Breast epithelium (tissue), 4 donors: ENCODE measurements around the gene SAT1. TPM values are rescaled to one million over a fixed set of nuclear protein-coding genes. Genes with fewer than 3 reads are reported as not detected.

Source experiments
- DNase-seq, 2 donors: peaks; one replicate each; pipeline ENCODE4 v3.0.0-alpha.2; 2019; ENCODE audit warnings: low spot score in 2 of 2
- H3K27ac ChIP-seq, 2 donors: fragments of 200-600 bp; sonication (generic) in 1 of 2; one replicate each; pipeline ENCODE4 v1.5.1; 2016 to 2019; ENCODE audit warnings: mild to moderate bottlenecking in 1 of 2
- H3K27me3 ChIP-seq, 2 donors: fragments of 200-600 bp; sonication (generic) in 1 of 2; one replicate each; pipeline versions ENCODE4 v1.5.1 to v1.6.0; 2017 to 2019; ENCODE audit warnings: control low read depth in 1 of 2, mild to moderate bottlenecking in 1 of 2
- H3K36me3 ChIP-seq: fragments of 200-600 bp; one replicate; pipeline ENCODE4 v1.5.1; 2019
- H3K4me1 ChIP-seq, 2 donors: fragments of 200-600 bp; sonication (generic); one replicate each; pipeline ENCODE4 v1.5.1; 2016 to 2019; ENCODE audit warnings: control low read depth in 1 of 2
- H3K4me3 ChIP-seq, 3 donors: fragments of 200-600 bp; sonication (generic); 1 replicate in 2 of 3; 2 replicates in 1 of 3; pipeline ENCODE4 v1.5.1; 2016 to 2019; ENCODE audit warnings: mild to moderate bottlenecking in 3 of 3, moderate library complexity in 2 of 3
- H3K9me3 ChIP-seq, 2 donors: fragments of 200-600 bp; sonication (generic) in 1 of 2; one replicate each; pipeline ENCODE4 v1.5.1; 2016 to 2019; ENCODE audit warnings: control low read depth in 1 of 2
- POLR2A ChIP-seq: fragments of 450-650 bp; IDR thresholded peaks from one replicate; pipeline ENCODE4 v1.6.1; 2016; ENCODE audit warnings: antibody characterized with exemption, mild to moderate bottlenecking, moderate library complexity
- POLR2AphosphoS5 ChIP-seq, 3 donors: sonication (generic); formaldehyde crosslinking; IDR thresholded peaks; one replicate each; pipeline ENCODE4 v1.6.1; 2017; ENCODE audit warnings: antibody characterized with exemption in 3 of 3
- intact Hi-C: fragments of 100-400 bp; cut with DNase I; formaldehyde crosslinking; loops from one replicate; pipeline ENCODE4 v1.15.1; 2023; ENCODE audit warnings: low total_unique reads
- total RNA-seq, 3 donors: library from RNA; depleted of rRNA; stranded (reverse); fragments of >200 nt; gene quantifications; one replicate each; pipeline ENCODE4 v1.1.0, GENCODE V29; 2016
- TF ChIP-seq, protein P1 (sequence below), 3 donors: fragments of 450-650 bp; IDR thresholded peaks; one replicate each; pipeline ENCODE4 v1.5.1; 2016 to 2017; ENCODE audit warnings: antibody characterized with exemption in 3 of 3, mild to moderate bottlenecking in 3 of 3, moderate library complexity in 3 of 3

The SAT1 gene
- total RNA-seq, 3 donors from 2014 or later: 980 to 1,359 (median 1,246) TPM

- peaks cover 0 to 16% of the 10 kb centered on the region in 2 donors for H3K27me3 ChIP-seq
- H3K9me3 ChIP-seq: no peaks in the 10 kb centered on the region
- H3K4me3 ChIP-seq: no peak overlapping the region
- no peak for DNase-seq
- H3K36me3 ChIP-seq: no peaks in the 10 kb centered on the region
- no peak overlapping the region for H3K27ac ChIP-seq
- TF ChIP-seq, protein P1, sequence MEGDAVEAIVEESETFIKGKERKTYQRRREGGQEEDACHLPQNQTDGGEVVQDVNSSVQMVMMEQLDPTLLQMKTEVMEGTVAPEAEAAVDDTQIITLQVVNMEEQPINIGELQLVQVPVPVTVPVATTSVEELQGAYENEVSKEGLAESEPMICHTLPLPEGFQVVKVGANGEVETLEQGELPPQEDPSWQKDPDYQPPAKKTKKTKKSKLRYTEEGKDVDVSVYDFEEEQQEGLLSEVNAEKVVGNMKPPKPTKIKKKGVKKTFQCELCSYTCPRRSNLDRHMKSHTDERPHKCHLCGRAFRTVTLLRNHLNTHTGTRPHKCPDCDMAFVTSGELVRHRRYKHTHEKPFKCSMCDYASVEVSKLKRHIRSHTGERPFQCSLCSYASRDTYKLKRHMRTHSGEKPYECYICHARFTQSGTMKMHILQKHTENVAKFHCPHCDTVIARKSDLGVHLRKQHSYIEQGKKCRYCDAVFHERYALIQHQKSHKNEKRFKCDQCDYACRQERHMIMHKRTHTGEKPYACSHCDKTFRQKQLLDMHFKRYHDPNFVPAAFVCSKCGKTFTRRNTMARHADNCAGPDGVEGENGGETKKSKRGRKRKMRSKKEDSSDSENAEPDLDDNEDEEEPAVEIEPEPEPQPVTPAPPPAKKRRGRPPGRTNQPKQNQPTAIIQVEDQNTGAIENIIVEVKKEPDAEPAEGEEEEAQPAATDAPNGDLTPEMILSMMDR (IDR thresholded peaks at IDR 0.05): no peak
- TF ChIP-seq POLR2AphosphoS5 (IDR thresholded peaks at IDR 0.05) (no peak), POLR2A (no peak)
- intact Hi-C loops: no loop called here
- no peaks in the 10 kb centered on the region for H3K4me1 ChIP-seq
These were observed 43.2 kb downstream of the SAT1 start for GRCh38 chrX:23826216-23826615.

DNA sequence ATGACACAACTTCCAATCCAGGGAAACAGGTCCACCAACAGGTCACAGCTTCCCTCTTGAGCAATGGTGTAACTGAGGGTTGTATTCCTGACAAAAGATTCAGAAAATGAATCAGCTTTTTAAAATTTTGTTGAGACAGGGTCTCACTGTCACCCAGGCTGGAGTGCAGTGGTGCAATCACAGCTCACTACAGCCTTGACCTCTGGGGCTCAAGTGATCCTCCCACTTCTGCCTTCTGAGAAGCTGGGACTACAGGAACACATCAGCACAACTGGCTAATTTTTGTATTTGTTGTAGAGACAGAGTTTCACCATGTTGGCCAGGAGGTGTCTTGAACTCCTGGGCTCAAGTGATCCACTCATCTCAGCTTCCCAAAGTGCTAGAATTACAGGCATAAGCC is 43.7 kb downstream of the SAT1 start:
- Histone ChIP-seq H3K4me3 (no peak overlapping the region), H3K27me3 (peaks cover 0 to 14% of the 10 kb centered on the region in 2 donors), H3K9me3 (no peaks in the 10 kb centered on the region), H3K36me3 (no peaks in the 10 kb centered on the region), H3K4me1 (no peaks in the 10 kb centered on the region), H3K27ac (no peak overlapping the region)
- TF ChIP-seq POLR2A (no peak), POLR2AphosphoS5 (IDR thresholded peaks at IDR 0.05) (no peak)
- TF ChIP-seq, protein P1 (IDR thresholded peaks at IDR 0.05): no peak
- intact Hi-C loops: no loop called here
- no peak for DNase-seq

DNA sequence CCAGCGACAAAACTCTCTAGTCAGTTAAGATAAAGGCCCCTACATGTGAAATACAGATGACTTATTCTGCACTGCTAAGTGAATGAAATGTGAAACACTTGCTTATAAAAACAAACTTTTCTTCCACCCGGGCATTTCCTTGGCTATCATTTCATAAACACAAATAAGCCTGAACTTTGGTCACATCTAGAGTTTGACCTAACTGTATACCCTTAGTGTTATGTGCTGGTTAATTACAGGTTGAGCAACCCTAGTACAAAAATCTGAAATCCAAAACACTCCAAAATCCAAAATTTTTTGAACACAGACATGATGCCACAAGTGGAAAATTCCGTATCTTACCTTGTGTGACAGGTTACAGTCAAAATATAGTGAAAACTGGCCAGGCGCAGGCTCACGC is 45.9 kb downstream of the SAT1 start:
- H3K4me1 ChIP-seq: no peaks in the 10 kb centered on the region
- peaks cover 0 to 10% of the 10 kb centered on the region in 2 donors for H3K27me3 ChIP-seq
- no peak for DNase-seq
- H3K27ac ChIP-seq: no peak overlapping the region
- intact Hi-C loops: no loop called here
- no peaks in the 10 kb centered on the region for H3K9me3 ChIP-seq
- no peaks in the 10 kb centered on the region for H3K36me3 ChIP-seq
- no peak overlapping the region for H3K4me3 ChIP-seq
- no peak for TF ChIP-seq POLR2A
- TF ChIP-seq, protein P1 (IDR thresholded peaks at IDR 0.05): no peak
- TF ChIP-seq POLR2AphosphoS5 (IDR thresholded peaks at IDR 0.05): no peak

DNA sequence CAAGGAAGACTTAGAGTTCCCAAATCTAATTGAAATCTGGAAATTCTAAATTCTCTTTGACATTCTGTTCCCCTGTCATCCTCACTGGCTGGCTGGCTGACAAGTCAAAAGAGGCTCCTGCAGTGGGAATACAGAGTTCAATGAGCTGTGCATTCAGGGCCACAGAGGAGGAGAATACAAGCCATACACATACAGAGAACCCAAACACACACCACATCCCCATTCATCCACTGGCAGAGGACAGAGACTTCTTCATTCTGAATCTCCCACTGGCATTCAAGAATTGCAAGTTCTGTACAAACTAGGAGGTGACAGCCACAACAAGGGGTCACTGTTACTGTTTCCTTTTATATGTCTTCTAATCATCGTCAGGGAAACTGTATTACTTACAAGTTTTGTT is 49.7 kb downstream of the SAT1 start:
- Histone ChIP-seq H3K27ac (no peak overlapping the region), H3K36me3 (no peaks in the 10 kb centered on the region), H3K4me3 (no peak overlapping the region), H3K27me3 (peaks cover 0 to 10% of the 10 kb centered on the region in 2 donors), H3K9me3 (no peaks in the 10 kb centered on the region), H3K4me1 (no peaks in the 10 kb centered on the region)
- intact Hi-C loops: no loop called here
- no peak for TF ChIP-seq POLR2A
- DNase-seq: no peak

Other genes with a start within 250 kb of the SAT1 start
- gene PRDX4, start 115.7 kb upstream of the SAT1 start, total RNA-seq: 100 to 1,000 TPM in 1 of 3 donors, 10 to 100 TPM in 2; 71.8 to 120 (median 72.9) TPM
- 10 to 100 TPM; 38.7 to 42.3 (median 41.0) TPM for gene ACOT9, start 39.9 kb upstream of the SAT1 start, total RNA-seq
- 10 to 100 TPM in 2 of 3 donors, 1 to 10 TPM in 1; 5.8 to 16.7 (median 16.1) TPM for gene APOO, start 124.8 kb downstream of the SAT1 start, total RNA-seq
- gene CXorf58, start 124.8 kb downstream of the SAT1 start, total RNA-seq: 1 to 10 TPM in 1 of 3 donors, not detected in 2; 1.5 TPM
- 10 to 100 TPM in 2 of 3 donors, 1 to 10 TPM in 1; 6.9 to 16.5 (median 10.4) TPM for gene KLHL15, start 244.0 kb downstream of the SAT1 start, total RNA-seq